K562 (cell line): ENCODE data around the gene CELF4. TPM values are rescaled to one million over a fixed set of nuclear protein-coding genes. Genes with fewer than 3 reads are reported as not detected.

ENCODE experiments used
- ATAC-seq: fragments of 200-7000 bp; cut with Tn5 transposase; 3 replicates; pipeline ENCODE4 v1.9.1; 2020; ENCODE audit warnings: moderate library complexity
- BruUV-seq: library from RNA; stranded (reverse); fragments of 400-500 nt; replicated peaks from 2 replicates; lab custom pipeline; 2021; lab: Mats Ljungman, UMichigan
- CTCF ChIA-PET: fragments of 300-600 bp; formaldehyde crosslinking; extraction: SDS; loops from one replicate; lab custom pipeline; 2021; ENCODE audit warnings: low intra/inter-chr PET ratio; lab: Yijun Ruan, JAX
- POLR2A ChIA-PET: fragments of 300-600, 350-650 bp; sonication (Branson Sonifier 250); formaldehyde crosslinking; extraction: SDS; loops from one replicate; lab custom pipeline; 2021; ENCODE audit warnings: antibody characterized with exemption, inconsistent platforms; lab: Yijun Ruan, JAX
- DNase-seq, 4 experiments: peaks; one replicate each; pipeline versions ENCODE4 v3.0.0 to v3.0.0-alpha.2; 2011 to 2018; ENCODE audit warnings: low spot score in 3 of 4, mixed read lengths in 3 of 4; ENCODE audit errors: extremely low read depth in 1 of 4
- FAIRE-seq: peaks from 2 replicates; lab custom pipeline; 2011; peaks lifted over from hg19 to GRCh38; lab: Jason Lieb, UNC
- H2AFZ ChIP-seq: 2 replicates; pipeline ENCODE4 v1.6.0; 2011; ENCODE audit warnings: low read depth, low read length, control low read depth, inconsistent platforms
- H3K27ac ChIP-seq: fragments of 200-600 bp; 3 replicates; pipeline ENCODE4 v1.8.0; 2011; ENCODE audit warnings: low read depth, mild to moderate bottlenecking, control low read depth, inconsistent platforms, low read length, moderate library complexity, mixed read lengths; ENCODE audit errors: extremely low read depth
- H3K27me3 ChIP-seq, 2 experiments: fragments of 300-600 bp in 1 of 2; 2 replicates in 1 of 2; 3 replicates in 1 of 2; pipeline versions ENCODE4 v1.6.0 to v1.8.0; 2011; ENCODE audit warnings: inconsistent platforms in 2 of 2, low read length in 2 of 2, mild to moderate bottlenecking in 1 of 2, mixed read lengths in 1 of 2, moderate library complexity in 1 of 2; ENCODE audit not compliant: control insufficient read depth in 2 of 2, insufficient read depth in 2 of 2
- H3K36me3 ChIP-seq: fragments of 300-600 bp; 3 replicates; pipeline ENCODE4 v1.8.0; 2011; ENCODE audit warnings: mild to moderate bottlenecking, low read length, inconsistent platforms; ENCODE audit not compliant: control insufficient read depth, insufficient read depth
- H3K4me1 ChIP-seq, 2 experiments: fragments of 200-600 bp in 1 of 2; replicated peaks in 1 of 2; 2 replicates in 1 of 2; 3 replicates in 1 of 2; pipeline versions ENCODE4 v1.5.1 to v1.8.0; 2011; ENCODE audit warnings: inconsistent platforms in 2 of 2, low read length in 2 of 2, mild to moderate bottlenecking in 1 of 2, mixed read lengths in 1 of 2, moderate library complexity in 1 of 2; ENCODE audit not compliant: control insufficient read depth in 2 of 2, insufficient read depth in 2 of 2
- H3K4me2 ChIP-seq: 2 replicates; pipeline ENCODE4 v1.6.1; 2011; ENCODE audit warnings: low read length, control low read depth, inconsistent platforms, mixed read lengths; ENCODE audit not compliant: insufficient read depth
- H3K4me3 ChIP-seq: fragments of 200-600 bp; sonication (generic), shearing (Covaris generic); 2 replicates; pipeline ENCODE4 v1.5.1; 2016; ENCODE audit warnings: control low read depth, inconsistent platforms
- H3K79me2 ChIP-seq: fragments of 200-600 bp; 3 replicates; pipeline ENCODE4 v1.8.0; 2011; ENCODE audit warnings: low read length, inconsistent platforms; ENCODE audit not compliant: control insufficient read depth, insufficient read depth
- H3K9ac ChIP-seq, 2 experiments: 2 replicates each; pipeline versions ENCODE4 v1.6.0 to v1.6.1; 2011; ENCODE audit warnings: low read depth in 2 of 2, low read length in 2 of 2, control low read depth in 1 of 2, inconsistent platforms in 1 of 2, mild to moderate bottlenecking in 1 of 2, mixed read lengths in 1 of 2; ENCODE audit not compliant: insufficient read depth in 1 of 2
- H3K9me1 ChIP-seq: one replicate; pipeline ENCODE4 v1.6.0; 2011; ENCODE audit warnings: inconsistent platforms, mild to moderate bottlenecking, low read length, moderate library complexity; ENCODE audit not compliant: control insufficient read depth, insufficient read depth
- H3K9me3 ChIP-seq: replicated peaks from 2 replicates; pipeline ENCODE4 v1.5.1; 2011; ENCODE audit warnings: low read depth, low read length, inconsistent platforms; ENCODE audit not compliant: control insufficient read depth, insufficient read depth
- H4K20me1 ChIP-seq: replicated peaks from 2 replicates; pipeline ENCODE4 v1.6.1; 2011; ENCODE audit warnings: low read length, inconsistent platforms, mixed read lengths; ENCODE audit not compliant: control insufficient read depth, insufficient read depth
- FOS ChIP-seq: IDR thresholded peaks from 3 replicates; pipeline ENCODE4 v1.6.1; 2011; ENCODE audit not compliant: insufficient read length; ENCODE audit errors: extremely low read depth
- GTF2B ChIP-seq: IDR thresholded peaks from 2 replicates; pipeline ENCODE4 v1.6.1; 2011; ENCODE audit not compliant: insufficient read length; ENCODE audit errors: extremely low read depth
- ZNF133 ChIP-seq: fragments of 250-450 bp; sonication (Bioruptor Pico); IDR thresholded peaks from 2 replicates; pipeline ENCODE4 v1.4.0; 2020; ENCODE audit warnings: mild to moderate bottlenecking
- WGBS: fragments of 100-300 bp; shearing (Covaris generic); methylation state at CpG from one replicate; pipeline ENCODE4 v1.1.6; 2016; ENCODE audit warnings: low coverage, mixed read lengths; ENCODE audit not compliant: insufficient coverage; ENCODE audit errors: missing lambda C conversion rate; 5-methylcytosine and 5-hydroxymethylcytosine counted together
- in situ Hi-C: fragments of 300-500 bp; cut with MboI; formaldehyde crosslinking; loops from 4 replicates; pipeline ENCODE4 v1.15.0; 2018; ENCODE audit warnings: inconsistent platforms, mixed read lengths
- intact Hi-C: fragments of 100-400 bp; cut with micrococcal nuclease; formaldehyde crosslinking; loops from 2 replicates; pipeline ENCODE4 v1.14.2; 2022
- polyA plus RNA-seq, 8 experiments: library from polyadenylated mRNA; depleted of rRNA in 4 of 8; stranded (reverse) in 5 of 8; unstranded in 3 of 8; fragments of >200 nt; fragmentation: Nextera tagmentation in 2 of 8; fragmentation: Illumina TruSeq in 1 of 8; extraction: Ambion mirVana in 2 of 8; extraction: Trizol in 1 of 8; gene quantifications; 2 replicates each; pipeline versions ENCODE4 v1.2.1 to v1.2.3, GENCODE V29; 2011 to 2014; ENCODE audit warnings: inconsistent platforms in 1 of 8, missing spikeins in 1 of 8
- total RNA-seq, 7 experiments: library from RNA; depleted of rRNA in 6 of 7; stranded (reverse); fragments of >200 nt in 6 of 7; fragmentation: Illumina TruSeq in 2 of 7; extraction: Trizol in 2 of 7; gene quantifications; 2 replicates each; pipeline versions ENCODE4 v1.2.1 to v1.2.3, GENCODE V29; 2011 to 2021; ENCODE audit warnings: low replicate concordance in 1 of 7

The CELF4 gene
- total and polyA plus RNA-seq, 9 of the 15 experiments (the other 6 are each of a cell fraction or from before 2014, with no cell fraction given), result 0.04 to 0.24 (median 0.07) TPM; not detected in 3

DNA sequence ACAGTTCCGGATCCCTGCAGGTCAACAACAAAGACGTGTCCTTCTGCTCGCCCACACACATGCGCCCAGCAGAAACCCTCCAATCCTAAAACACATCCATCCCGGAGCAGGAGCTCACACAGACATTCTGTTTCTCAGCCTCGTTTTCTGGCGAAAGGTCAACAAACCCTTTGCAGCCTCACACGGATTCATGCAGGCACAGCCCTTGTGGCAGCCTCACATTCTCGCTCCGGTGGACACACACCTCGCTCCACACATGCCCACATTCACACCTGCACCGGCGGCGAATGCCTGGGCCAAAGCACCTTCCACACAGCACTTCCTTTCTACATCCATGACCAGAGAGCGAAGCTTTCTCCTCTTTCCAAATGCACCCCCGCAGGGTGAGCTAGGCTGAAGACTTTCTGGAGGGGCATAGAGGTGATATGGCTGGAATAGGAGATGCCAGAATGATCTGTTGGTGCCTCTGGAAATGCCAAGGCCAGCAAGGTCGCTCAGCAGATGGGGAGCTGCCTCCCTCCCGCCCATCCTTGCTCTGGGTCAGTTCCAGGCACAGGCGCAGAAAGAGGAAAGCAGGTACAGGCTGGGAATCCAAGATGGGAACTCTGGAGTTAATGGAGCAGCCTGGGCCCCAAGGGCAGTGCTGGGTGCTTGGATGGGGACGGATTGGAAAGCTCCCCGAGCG is 88.8 kb downstream of the CELF4 start:
- intact Hi-C loops, result loop anchor here (1.0 to 5.0 kb wide), 3 partner anchors 89 to 534 kb away; no protein-coding TSS in a partner anchor
- under 1% methylated on average over 20 of the region's 22 CpGs for WGBS
- H3K79me2 ChIP-seq, result no peaks in the 10 kb centered on the region
- ChIA-PET CTCF (interaction anchor here (0.7 kb wide), 2 partner anchors 91 to 535 kb away, joined by 4 to 5 read pairs; no protein-coding TSS in a partner anchor), POLR2A (no interaction called here)
- no peak for TF ChIP-seq GTF2B
- no peak for TF ChIP-seq ZNF133
- TF ChIP-seq FOS, result no peak
- no peak overlapping the region for H3K27ac ChIP-seq
- H4K20me1 ChIP-seq, result 0 out of 2 replicates have a peak, but pooled peaks cover 11% of the 10 kb centered on the region
- in situ Hi-C loops, result loop anchor here (25.0 kb wide), 1 partner anchor 539 kb away; no protein-coding TSS in a partner anchor
- H3K9me3 ChIP-seq, result no peaks in the 10 kb centered on the region
- H3K4me1 ChIP-seq, result no peaks in the 10 kb centered on the region
- no TSS peak for BruUV-seq
- H3K27me3 ChIP-seq, result no peaks in the 10 kb centered on the region
- FAIRE-seq, result no peak
- H3K9ac ChIP-seq, result no peak overlapping the region
- H3K9me1 ChIP-seq, result no peaks in the 10 kb centered on the region
- no peak overlapping the region for H2AFZ ChIP-seq
- no peak for DNase-seq
- no peak for ATAC-seq
- no peaks in the 10 kb centered on the region for H3K36me3 ChIP-seq
- no peak overlapping the region for H3K4me2 ChIP-seq
- no peak overlapping the region for H3K4me3 ChIP-seq
